ENCODE data around the gene SYNGR3. TPM values are rescaled to one million over a fixed set of nuclear protein-coding genes. Genes with fewer than 3 reads are reported as not detected.

The SYNGR3 gene
- total and polyA plus RNA-seq, 2 of the 13 experiments (the other 11 are each of a cell fraction or from before 2014, with no cell fraction given): 0.97 to 5.7 TPM

DNA sequence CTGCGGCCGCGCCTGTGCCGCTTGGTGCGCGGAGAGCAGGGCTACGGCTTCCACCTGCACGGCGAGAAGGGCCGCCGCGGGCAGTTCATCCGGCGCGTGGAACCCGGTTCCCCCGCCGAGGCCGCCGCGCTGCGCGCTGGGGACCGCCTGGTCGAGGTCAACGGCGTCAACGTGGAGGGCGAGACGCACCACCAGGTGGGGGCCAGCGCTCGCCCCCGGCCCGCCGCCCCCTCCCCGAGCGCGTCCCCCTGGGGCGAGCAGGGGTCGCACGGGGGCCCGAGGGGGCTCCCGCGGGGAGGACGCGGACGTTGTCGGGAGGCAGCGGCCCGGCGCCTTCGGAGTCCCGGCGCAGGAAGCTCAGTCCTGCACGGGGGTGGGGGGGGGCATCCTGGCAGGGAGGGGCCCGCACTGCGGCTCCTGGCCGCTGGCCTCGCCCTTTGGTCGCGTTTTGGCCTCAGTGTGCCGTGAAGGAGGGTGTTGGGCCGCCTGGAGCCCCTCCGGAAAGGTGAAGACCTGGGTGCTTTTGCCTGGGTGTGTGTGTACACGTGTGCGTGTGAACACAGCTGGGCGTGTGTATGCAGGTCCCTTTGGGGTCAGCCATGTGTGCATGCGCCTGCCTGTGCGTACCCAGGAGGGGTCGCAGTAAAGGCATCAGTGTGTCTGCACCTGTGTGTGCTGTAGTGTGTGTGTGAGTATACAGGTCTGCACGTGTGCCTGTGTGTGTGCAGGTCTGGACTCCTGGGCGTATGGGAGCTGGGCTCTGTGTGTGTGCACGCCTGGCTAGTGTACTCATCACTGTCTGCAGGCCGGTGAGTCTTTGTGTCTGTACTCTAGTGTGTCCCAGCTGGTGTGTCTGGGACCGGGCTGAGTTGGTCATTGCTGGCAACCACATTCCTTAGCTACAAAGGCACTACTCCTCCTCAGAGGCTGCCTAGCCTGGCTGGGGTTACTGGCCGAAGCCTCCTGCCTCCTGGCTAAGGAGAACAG lies 37.5 kb downstream of the SYNGR3 start (continued):
- TF ChIP-seq, protein P1, sequence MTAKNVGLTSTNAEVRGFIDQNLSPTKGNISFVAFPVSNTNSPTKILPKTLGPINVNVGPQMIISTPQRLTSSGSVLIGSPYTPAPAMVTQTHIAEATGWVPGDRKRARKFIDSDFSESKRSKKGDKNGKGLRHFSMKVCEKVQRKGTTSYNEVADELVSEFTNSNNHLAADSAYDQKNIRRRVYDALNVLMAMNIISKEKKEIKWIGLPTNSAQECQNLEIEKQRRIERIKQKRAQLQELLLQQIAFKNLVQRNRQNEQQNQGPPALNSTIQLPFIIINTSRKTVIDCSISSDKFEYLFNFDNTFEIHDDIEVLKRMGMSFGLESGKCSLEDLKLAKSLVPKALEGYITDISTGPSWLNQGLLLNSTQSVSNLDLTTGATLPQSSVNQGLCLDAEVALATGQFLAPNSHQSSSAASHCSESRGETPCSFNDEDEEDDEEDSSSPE (CRISPR knock-in tag; IDR thresholded peaks at IDR 0.05): 0 out of 2 replicates have a peak, but pooled peaks have one; percentile 38
- TF ChIP-seq, protein P2, sequence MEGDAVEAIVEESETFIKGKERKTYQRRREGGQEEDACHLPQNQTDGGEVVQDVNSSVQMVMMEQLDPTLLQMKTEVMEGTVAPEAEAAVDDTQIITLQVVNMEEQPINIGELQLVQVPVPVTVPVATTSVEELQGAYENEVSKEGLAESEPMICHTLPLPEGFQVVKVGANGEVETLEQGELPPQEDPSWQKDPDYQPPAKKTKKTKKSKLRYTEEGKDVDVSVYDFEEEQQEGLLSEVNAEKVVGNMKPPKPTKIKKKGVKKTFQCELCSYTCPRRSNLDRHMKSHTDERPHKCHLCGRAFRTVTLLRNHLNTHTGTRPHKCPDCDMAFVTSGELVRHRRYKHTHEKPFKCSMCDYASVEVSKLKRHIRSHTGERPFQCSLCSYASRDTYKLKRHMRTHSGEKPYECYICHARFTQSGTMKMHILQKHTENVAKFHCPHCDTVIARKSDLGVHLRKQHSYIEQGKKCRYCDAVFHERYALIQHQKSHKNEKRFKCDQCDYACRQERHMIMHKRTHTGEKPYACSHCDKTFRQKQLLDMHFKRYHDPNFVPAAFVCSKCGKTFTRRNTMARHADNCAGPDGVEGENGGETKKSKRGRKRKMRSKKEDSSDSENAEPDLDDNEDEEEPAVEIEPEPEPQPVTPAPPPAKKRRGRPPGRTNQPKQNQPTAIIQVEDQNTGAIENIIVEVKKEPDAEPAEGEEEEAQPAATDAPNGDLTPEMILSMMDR (CRISPR knock-in tag; IDR thresholded peaks at IDR 0.05): peak; percentile 66
- peak; percentile 16; the same call in 1 of the 2 replicates for TF ChIP-seq ZNF790 (CRISPR knock-in tag; IDR thresholded peaks at IDR 0.05; ENCODE audit: borderline replicate concordance)
- TF ChIP-seq FOXA3 (CRISPR knock-in tag; IDR thresholded peaks at IDR 0.05): 0 out of 2 replicates have a peak, but pooled peaks have one; percentile 21
- peak; percentile 17; the same call in 1 of the 2 replicates for TF ChIP-seq NFIB (CRISPR knock-in tag; IDR thresholded peaks at IDR 0.05; ENCODE audit: borderline replicate concordance)
- TF ChIP-seq ZNF709 (CRISPR knock-in tag; IDR thresholded peaks at IDR 0.05): no peak
- TF ChIP-seq FOXK2 (IDR thresholded peaks at IDR 0.05): no peak
- TF ChIP-seq, protein P3, sequence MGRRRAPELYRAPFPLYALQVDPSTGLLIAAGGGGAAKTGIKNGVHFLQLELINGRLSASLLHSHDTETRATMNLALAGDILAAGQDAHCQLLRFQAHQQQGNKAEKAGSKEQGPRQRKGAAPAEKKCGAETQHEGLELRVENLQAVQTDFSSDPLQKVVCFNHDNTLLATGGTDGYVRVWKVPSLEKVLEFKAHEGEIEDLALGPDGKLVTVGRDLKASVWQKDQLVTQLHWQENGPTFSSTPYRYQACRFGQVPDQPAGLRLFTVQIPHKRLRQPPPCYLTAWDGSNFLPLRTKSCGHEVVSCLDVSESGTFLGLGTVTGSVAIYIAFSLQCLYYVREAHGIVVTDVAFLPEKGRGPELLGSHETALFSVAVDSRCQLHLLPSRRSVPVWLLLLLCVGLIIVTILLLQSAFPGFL (CRISPR knock-in tag; IDR thresholded peaks at IDR 0.05): no peak
- TF ChIP-seq RBM22 (optimal IDR thresholded peaks at IDR 0.05; ENCODE audit: low read length): no peak
- TF ChIP-seq ZNF883 (CRISPR knock-in tag; IDR thresholded peaks at IDR 0.05; ENCODE audit: not compliant biosample characterization): no peak
- TF ChIP-seq DMAP1 (CRISPR knock-in tag; IDR thresholded peaks at IDR 0.05): peak; percentile 40; the same call in 1 of the 2 replicates
- TF ChIP-seq ZSCAN21 (CRISPR knock-in tag; IDR thresholded peaks at IDR 0.05; ENCODE audit: borderline replicate concordance): peak; percentile 67
- TF ChIP-seq NFKBIZ (CRISPR knock-in tag; IDR thresholded peaks at IDR 0.05): no peak
- TF ChIP-seq, protein P4, sequence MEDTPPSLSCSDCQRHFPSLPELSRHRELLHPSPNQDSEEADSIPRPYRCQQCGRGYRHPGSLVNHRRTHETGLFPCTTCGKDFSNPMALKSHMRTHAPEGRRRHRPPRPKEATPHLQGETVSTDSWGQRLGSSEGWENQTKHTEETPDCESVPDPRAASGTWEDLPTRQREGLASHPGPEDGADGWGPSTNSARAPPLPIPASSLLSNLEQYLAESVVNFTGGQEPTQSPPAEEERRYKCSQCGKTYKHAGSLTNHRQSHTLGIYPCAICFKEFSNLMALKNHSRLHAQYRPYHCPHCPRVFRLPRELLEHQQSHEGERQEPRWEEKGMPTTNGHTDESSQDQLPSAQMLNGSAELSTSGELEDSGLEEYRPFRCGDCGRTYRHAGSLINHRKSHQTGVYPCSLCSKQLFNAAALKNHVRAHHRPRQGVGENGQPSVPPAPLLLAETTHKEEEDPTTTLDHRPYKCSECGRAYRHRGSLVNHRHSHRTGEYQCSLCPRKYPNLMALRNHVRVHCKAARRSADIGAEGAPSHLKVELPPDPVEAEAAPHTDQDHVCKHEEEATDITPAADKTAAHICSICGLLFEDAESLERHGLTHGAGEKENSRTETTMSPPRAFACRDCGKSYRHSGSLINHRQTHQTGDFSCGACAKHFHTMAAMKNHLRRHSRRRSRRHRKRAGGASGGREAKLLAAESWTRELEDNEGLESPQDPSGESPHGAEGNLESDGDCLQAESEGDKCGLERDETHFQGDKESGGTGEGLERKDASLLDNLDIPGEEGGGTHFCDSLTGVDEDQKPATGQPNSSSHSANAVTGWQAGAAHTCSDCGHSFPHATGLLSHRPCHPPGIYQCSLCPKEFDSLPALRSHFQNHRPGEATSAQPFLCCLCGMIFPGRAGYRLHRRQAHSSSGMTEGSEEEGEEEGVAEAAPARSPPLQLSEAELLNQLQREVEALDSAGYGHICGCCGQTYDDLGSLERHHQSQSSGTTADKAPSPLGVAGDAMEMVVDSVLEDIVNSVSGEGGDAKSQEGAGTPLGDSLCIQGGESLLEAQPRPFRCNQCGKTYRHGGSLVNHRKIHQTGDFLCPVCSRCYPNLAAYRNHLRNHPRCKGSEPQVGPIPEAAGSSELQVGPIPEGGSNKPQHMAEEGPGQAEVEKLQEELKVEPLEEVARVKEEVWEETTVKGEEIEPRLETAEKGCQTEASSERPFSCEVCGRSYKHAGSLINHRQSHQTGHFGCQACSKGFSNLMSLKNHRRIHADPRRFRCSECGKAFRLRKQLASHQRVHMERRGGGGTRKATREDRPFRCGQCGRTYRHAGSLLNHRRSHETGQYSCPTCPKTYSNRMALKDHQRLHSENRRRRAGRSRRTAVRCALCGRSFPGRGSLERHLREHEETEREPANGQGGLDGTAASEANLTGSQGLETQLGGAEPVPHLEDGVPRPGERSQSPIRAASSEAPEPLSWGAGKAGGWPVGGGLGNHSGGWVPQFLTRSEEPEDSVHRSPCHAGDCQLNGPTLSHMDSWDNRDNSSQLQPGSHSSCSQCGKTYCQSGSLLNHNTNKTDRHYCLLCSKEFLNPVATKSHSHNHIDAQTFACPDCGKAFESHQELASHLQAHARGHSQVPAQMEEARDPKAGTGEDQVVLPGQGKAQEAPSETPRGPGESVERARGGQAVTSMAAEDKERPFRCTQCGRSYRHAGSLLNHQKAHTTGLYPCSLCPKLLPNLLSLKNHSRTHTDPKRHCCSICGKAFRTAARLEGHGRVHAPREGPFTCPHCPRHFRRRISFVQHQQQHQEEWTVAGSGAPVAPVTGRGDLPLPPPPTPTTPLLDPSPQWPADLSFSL (CRISPR knock-in tag; IDR thresholded peaks at IDR 0.05): peak; percentile 68; the same call in 1 of the 2 replicates
- TF ChIP-seq POLR2G (IDR thresholded peaks at IDR 0.05; ENCODE audit: low read depth, low read length): no peak
- no peak for TF ChIP-seq ZNF350 (CRISPR knock-in tag; IDR thresholded peaks at IDR 0.05; ENCODE audit: borderline replicate concordance, low read depth)
- peak; percentile 58 for TF ChIP-seq ZNF891 (CRISPR knock-in tag; IDR thresholded peaks at IDR 0.05)
- TF ChIP-seq ZFY (CRISPR knock-in tag; IDR thresholded peaks at IDR 0.05): peak; percentile 40

Data from HepG2 (cell line).